HEK293T (cell line): ENCODE results near the gene ENTPD8.

ENCODE experiments used
- CTCF ChIA-PET: fragments of 350-600 bp; formaldehyde crosslinking; extraction: SDS; loops from one replicate; lab custom pipeline; 2021; ENCODE audit warnings: antibody characterized with exemption, inconsistent platforms; lab: Yijun Ruan, JAX
- POLR2A ChIA-PET: fragments of 350-600 bp; formaldehyde crosslinking; extraction: SDS; loops from one replicate; lab custom pipeline; 2020; ENCODE audit warnings: antibody characterized with exemption, inconsistent platforms; lab: Yijun Ruan, JAX
- DNase-seq: peaks from one replicate; pipeline ENCODE4 v3.0.0; 2012; ENCODE audit warnings: mixed read lengths; ENCODE audit errors: extremely low spot score
- ARNT ChIP-seq: fragments of 450-650 bp; IDR thresholded peaks from 2 replicates; pipeline ENCODE4 v1.6.1; 2017; ENCODE audit warnings: mild to moderate bottlenecking
- BHLHE40 ChIP-seq: fragments of 450-650 bp; IDR thresholded peaks from 2 replicates; pipeline ENCODE4 v1.6.1; 2016; ENCODE audit warnings: mild to moderate bottlenecking, moderate library complexity, borderline replicate concordance
- CTBP1 ChIP-seq: fragments of 450-650 bp; IDR thresholded peaks from 2 replicates; pipeline ENCODE4 v1.6.1; 2016; ENCODE audit warnings: borderline replicate concordance
- ELF4 ChIP-seq: fragments of 450-650 bp; IDR thresholded peaks from 2 replicates; pipeline ENCODE4 v1.6.1; 2017; ENCODE audit warnings: antibody characterized with exemption
- FOXA1 ChIP-seq: fragments of 450-650 bp; IDR thresholded peaks from 2 replicates; pipeline ENCODE4 v1.6.1; 2016; ENCODE audit warnings: mild to moderate bottlenecking
- FOXK2 ChIP-seq: fragments of 450-650 bp; IDR thresholded peaks from 2 replicates; pipeline ENCODE4 v1.6.1; 2016; ENCODE audit warnings: mild to moderate bottlenecking
- FOXM1 ChIP-seq: fragments of 450-650 bp; IDR thresholded peaks from 2 replicates; pipeline ENCODE4 v1.6.1; 2017; ENCODE audit warnings: mild to moderate bottlenecking, borderline replicate concordance
- HDGF ChIP-seq: fragments of 450-650 bp; IDR thresholded peaks from 2 replicates; pipeline ENCODE4 v1.6.1; 2017; ENCODE audit warnings: antibody characterized with exemption, borderline replicate concordance
- L3MBTL2 ChIP-seq: fragments of 450-650 bp; conservative IDR thresholded peaks from 2 replicates; pipeline ENCODE4 v1.6.1; 2016; ENCODE audit warnings: mild to moderate bottlenecking
- LEF1 ChIP-seq: fragments of 450-650 bp; IDR thresholded peaks from 2 replicates; pipeline ENCODE4 v1.6.1; 2017; ENCODE audit warnings: mild to moderate bottlenecking, borderline replicate concordance
- NFRKB ChIP-seq: fragments of 450-650 bp; IDR thresholded peaks from 2 replicates; pipeline ENCODE4 v1.6.1; 2016; ENCODE audit warnings: mild to moderate bottlenecking, moderate library complexity
- SP1 ChIP-seq: fragments of 450-650 bp; IDR thresholded peaks from 2 replicates; pipeline ENCODE4 v1.6.1; 2017
- SUZ12 ChIP-seq: fragments of 450-650 bp; IDR thresholded peaks from 2 replicates; pipeline ENCODE4 v1.6.1; 2016; ENCODE audit warnings: mild to moderate bottlenecking
- TARDBP ChIP-seq: fragments of 450-650 bp; IDR thresholded peaks from 2 replicates; pipeline ENCODE4 v1.6.1; 2016
- ZNF384 ChIP-seq: fragments of 450-650 bp; IDR thresholded peaks from 2 replicates; pipeline ENCODE4 v1.6.1; 2016
- TF ChIP-seq, protein P1 (sequence below): fragments of 450-650 bp; IDR thresholded peaks from 2 replicates; pipeline ENCODE4 v1.6.1; 2016

Gene ENTPD8

DNA sequence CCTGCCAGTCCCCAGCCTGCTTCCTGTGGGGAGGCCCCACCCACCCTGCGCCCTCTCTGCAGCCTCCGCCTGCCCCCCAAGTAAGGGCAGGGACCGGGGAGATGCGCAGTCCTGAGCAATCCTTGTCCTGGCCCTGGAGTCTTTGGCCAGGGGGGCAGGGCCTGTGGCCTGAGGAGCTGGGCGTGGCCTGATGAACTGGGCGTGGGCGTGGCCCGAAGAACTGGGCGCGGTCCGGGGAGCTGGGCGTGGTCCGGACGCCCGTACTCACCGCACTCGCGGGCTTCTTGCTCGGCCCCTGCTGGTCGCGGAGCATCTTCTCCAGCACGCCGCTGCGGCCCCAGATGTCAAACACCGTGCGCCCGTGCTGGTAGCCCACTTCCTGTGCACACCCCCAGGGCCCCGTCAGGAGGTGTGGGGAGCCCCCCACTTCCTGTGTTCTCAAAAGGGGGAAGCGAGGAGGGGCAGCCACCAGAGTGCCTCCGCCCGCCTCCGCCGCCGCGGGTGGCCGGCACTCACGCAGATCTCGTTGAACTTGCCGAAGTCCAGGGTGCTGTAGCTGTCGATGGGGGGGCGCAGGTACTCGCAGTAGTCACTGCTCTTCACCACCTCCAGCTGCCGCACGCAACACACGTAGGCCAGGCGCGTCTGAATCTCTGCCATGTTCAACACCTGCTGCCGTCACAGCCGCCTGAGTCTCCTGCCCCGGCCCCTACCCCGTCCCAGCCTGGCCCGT, 20.7 kb upstream of the ENTPD8 start:
- DNase-seq: no peak
- CTCF ChIA-PET: no interaction called here
- TF ChIP-seq SUZ12 (no peak), TARDBP (no peak)
- POLR2A ChIA-PET: no interaction called here

- CTCF ChIA-PET: no interaction called here
- POLR2A ChIA-PET: no interaction called here
- TF ChIP-seq HDGF: no peak
- no peak for TF ChIP-seq BHLHE40
- no peak for TF ChIP-seq FOXM1
- no peak for TF ChIP-seq TARDBP
- no peak for TF ChIP-seq SP1
- no peak for TF ChIP-seq ELF4
- TF ChIP-seq FOXA1: no peak
- DNase-seq: no peak
Observed at GRCh38 chr9:137461316-137461662, 20.1 kb upstream of the ENTPD8 start.

GRCh38 chr9:137460363-137461315, 19.5 kb upstream of the ENTPD8 start:
- TF ChIP-seq FOXK2 (no peak), ZNF384 (no peak), ARNT (no peak), LEF1 (no peak), FOXM1 (no peak)
- DNase-seq: no peak
- ChIA-PET POLR2A (no interaction called here), CTCF (no interaction called here)

DNA sequence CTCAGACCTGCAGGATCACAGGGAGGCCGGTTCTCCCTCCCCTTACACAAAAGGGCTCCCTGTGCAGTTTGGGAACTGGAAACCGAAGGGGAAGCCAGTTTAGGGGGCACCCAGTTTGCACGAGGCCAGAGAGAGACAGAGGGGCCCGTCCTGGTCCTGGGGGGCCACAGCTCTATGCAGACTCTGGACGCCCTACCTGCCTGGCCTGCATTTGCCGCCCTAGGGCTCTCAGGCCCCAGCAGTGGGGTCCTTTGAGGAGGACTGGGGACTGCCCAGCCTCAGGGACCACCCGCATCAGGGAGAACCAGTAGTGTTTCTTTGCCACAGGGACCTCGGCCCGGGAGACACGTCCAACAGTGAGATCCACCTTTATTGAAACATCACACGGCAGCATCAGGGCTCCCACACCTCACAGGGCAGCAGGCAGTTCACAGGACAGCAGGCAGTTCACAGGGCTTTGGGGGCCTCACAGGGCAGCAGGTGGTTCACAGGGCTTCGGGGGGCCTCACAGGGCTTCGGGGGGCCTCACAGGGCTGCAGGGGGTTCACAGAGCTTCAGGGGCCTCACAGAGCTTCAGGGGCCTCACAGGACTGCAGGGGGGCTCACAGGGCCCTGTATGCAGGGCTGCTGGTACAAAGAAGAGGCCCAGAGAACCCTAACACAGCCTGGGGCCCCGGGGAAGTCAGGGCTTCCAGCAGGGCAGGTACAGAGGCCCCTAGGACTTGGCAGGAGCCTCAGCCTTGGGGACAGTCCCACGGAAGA, 18.6 kb upstream of the ENTPD8 start:
- ChIA-PET CTCF (no interaction called here), POLR2A (interaction anchor here (0.6 to 1.0 kb wide), 9 partner anchors 9 to 219 kb away, joined by 3 to 7 read pairs (median 4); partner anchors contain the start of genes EXD3, NOXA1 and TUBB4B)
- TF ChIP-seq CTBP1: no peak
- no peak for TF ChIP-seq ELF4
- TF ChIP-seq NFRKB: no peak
- no peak for TF ChIP-seq ZNF384
- TF ChIP-seq TARDBP: no peak
- no peak for TF ChIP-seq HDGF
- no peak for TF ChIP-seq L3MBTL2
- DNase-seq: no peak

GRCh38 chr9:137459152-137459600, 18.0 kb upstream of the ENTPD8 start, which contains the start of gene NSMF:
Gene NSMF, minus strand, starts transcription at chr9:137459334. Its CDS starts 232 bp downstream, at chr9:137459102.
- CTCF ChIA-PET: no interaction called here
- DNase-seq: peak; percentile 100
- TF ChIP-seq ARNT: peak; percentile 66
- 0 out of 2 replicates have a peak, but pooled peaks have one; percentile 49 for TF ChIP-seq FOXM1
- no peak for TF ChIP-seq HDGF
- POLR2A ChIA-PET: interaction anchor here (0.6 to 1.0 kb wide), 9 partner anchors 10 to 219 kb away, joined by 3 to 7 read pairs (median 4); partner anchors contain the start of genes EXD3, NOXA1 and TUBB4B

DNA sequence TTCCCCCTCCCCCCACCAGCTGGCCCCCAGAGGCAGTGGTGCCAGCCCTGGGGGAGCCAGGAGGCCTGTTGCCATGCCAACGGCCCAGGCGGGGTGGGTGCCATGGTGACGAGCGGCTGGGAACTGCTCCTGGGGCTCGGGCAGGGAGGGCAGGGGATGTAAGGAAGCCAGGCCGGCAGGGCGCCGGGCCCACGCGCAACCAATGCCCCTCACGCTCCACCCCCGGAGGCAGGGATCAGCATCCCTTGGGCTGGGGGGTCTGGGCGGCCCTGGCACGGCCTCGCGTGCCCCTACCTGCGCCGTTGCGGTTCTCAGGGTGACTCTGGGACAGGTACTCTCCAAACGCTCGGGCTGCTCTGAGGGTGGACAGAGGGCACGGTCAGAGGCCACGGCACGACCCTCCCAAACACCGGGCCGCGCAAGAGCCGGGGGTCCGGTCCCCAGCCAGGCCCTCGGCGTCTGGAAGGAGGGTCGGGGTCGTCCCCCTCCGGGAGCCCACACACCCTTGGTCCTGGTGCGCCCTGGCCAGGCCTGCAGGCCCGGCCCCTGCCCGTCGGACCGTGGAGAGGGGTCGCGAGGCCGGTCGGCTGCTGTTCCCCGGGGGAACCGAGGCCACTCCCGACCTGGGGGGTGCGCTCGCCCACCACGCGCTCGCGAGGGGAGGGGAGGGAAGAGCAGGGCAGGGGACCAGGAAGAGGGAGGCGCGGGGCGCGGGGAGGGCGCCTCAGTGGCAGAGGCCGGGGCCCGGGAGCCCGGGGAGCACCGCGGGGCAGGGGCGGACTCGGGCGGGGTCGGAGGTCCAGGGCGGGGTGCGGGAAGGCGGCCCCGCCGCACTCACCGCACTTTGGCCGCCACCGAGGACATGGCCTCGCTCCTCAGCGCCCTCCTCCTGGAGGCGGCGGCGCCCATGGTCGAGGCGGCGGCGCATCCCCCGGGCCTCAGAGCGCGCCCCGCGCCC, 17.3 kb upstream of the ENTPD8 start:
- no peak for DNase-seq
- TF ChIP-seq FOXK2: no peak
- TF ChIP-seq, protein P1, sequence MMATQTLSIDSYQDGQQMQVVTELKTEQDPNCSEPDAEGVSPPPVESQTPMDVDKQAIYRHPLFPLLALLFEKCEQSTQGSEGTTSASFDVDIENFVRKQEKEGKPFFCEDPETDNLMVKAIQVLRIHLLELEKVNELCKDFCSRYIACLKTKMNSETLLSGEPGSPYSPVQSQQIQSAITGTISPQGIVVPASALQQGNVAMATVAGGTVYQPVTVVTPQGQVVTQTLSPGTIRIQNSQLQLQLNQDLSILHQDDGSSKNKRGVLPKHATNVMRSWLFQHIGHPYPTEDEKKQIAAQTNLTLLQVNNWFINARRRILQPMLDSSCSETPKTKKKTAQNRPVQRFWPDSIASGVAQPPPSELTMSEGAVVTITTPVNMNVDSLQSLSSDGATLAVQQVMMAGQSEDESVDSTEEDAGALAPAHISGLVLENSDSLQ: no peak
- no peak for TF ChIP-seq SUZ12
- TF ChIP-seq FOXM1: no peak
- no peak for TF ChIP-seq L3MBTL2
- TF ChIP-seq ZNF384: no peak
- no peak for TF ChIP-seq BHLHE40
- TF ChIP-seq HDGF: no peak
- TF ChIP-seq NFRKB: no peak
- no peak for TF ChIP-seq FOXA1
- no peak for TF ChIP-seq TARDBP
- no peak for TF ChIP-seq ELF4
- no peak for TF ChIP-seq CTBP1
- no peak for TF ChIP-seq ARNT
- TF ChIP-seq SP1: no peak
- CTCF ChIA-PET: no interaction called here
- POLR2A ChIA-PET: interaction anchor here (0.8 to 1.0 kb wide), 6 partner anchors 11 to 218 kb away, joined by 3 to 7 read pairs (median 4); partner anchors contain the start of genes EXD3, NOXA1 and TUBB4B
